Gastroesophageal sphincter (tissue), 3 donors: ENCODE results near the gene ZNF562.

ENCODE experiments used
- EP300 ChIP-seq: sonication (generic); formaldehyde crosslinking; IDR thresholded peaks from one replicate; pipeline ENCODE4 v1.6.1; 2017; ENCODE audit warnings: antibody characterized with exemption, mild to moderate bottlenecking
- TF ChIP-seq, protein P1 (sequence below), 4 experiments: fragments of 200-600 bp in 2 of 4; fragments of 450-650 bp in 2 of 4; sonication (generic) in 1 of 4; IDR thresholded peaks; one replicate each; pipeline ENCODE4 v1.5.1; 2017 to 2019; ENCODE audit warnings: antibody characterized with exemption in 4 of 4, mild to moderate bottlenecking in 2 of 4, moderate library complexity in 2 of 4

DNA sequence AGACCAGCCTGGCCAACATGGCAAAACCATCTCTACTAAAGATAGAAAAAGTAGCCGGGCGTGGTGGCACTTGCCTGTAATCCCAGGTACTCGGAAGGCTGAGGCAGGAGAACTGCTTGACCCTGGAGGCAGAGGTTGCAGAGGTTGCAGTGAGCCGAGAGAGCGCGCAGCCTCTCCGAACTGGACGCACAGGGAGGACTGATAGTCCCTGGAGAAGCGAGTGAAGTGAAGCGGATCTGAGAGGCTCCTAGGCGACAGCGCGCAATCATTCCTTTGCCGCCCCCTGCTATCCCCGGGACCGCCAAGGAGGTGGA is 54.1 kb downstream of the ZNF562 start:
- no peak for TF ChIP-seq EP300
- TF ChIP-seq, protein P1, sequence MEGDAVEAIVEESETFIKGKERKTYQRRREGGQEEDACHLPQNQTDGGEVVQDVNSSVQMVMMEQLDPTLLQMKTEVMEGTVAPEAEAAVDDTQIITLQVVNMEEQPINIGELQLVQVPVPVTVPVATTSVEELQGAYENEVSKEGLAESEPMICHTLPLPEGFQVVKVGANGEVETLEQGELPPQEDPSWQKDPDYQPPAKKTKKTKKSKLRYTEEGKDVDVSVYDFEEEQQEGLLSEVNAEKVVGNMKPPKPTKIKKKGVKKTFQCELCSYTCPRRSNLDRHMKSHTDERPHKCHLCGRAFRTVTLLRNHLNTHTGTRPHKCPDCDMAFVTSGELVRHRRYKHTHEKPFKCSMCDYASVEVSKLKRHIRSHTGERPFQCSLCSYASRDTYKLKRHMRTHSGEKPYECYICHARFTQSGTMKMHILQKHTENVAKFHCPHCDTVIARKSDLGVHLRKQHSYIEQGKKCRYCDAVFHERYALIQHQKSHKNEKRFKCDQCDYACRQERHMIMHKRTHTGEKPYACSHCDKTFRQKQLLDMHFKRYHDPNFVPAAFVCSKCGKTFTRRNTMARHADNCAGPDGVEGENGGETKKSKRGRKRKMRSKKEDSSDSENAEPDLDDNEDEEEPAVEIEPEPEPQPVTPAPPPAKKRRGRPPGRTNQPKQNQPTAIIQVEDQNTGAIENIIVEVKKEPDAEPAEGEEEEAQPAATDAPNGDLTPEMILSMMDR (IDR thresholded peaks at IDR 0.05), result no peak
